Body of pancreas (tissue), 4 donors: ENCODE measurements around the gene CCDC12.

ENCODE experiments used
- CTCF ChIP-seq, 7 experiments: fragments of 450-650 bp in 4 of 7; fragments of 200-600 bp in 3 of 7; sonication (generic) in 3 of 7; IDR thresholded peaks; one replicate each; pipeline ENCODE4 v1.5.1; 2016 to 2019; ENCODE audit warnings: antibody characterized with exemption in 7 of 7
- POLR2A ChIP-seq, 3 donors: fragments of 450-650 bp; IDR thresholded peaks; one replicate each; pipeline ENCODE4 v1.6.1; 2016; ENCODE audit warnings: antibody characterized with exemption in 3 of 3, mild to moderate bottlenecking in 2 of 3

- no peak for TF ChIP-seq CTCF (IDR thresholded peaks at IDR 0.05)
- no peak for TF ChIP-seq POLR2A (IDR thresholded peaks at IDR 0.05)
Observed at GRCh38 chr3:47010111-47010712, 33.7 kb upstream of the CCDC12 start.
